NB4 (cell line): Measurements from ENCODE around the gene TPM2.

Experiments used
- MYC ChIP-seq: IDR thresholded peaks from 2 replicates; pipeline ENCODE4 v1.6.1; 2011; ENCODE audit warnings: low read depth, low read length
- POLR2A ChIP-seq: IDR thresholded peaks from 2 replicates; pipeline ENCODE4 v1.6.1; 2011; ENCODE audit warnings: mild to moderate bottlenecking; ENCODE audit not compliant: insufficient read length; ENCODE audit errors: extremely low read depth
- TF ChIP-seq, protein P1 (sequence below): IDR thresholded peaks from one replicate; pipeline ENCODE4 v1.5.1; 2012; ENCODE audit warnings: low read depth, low read length
- TF ChIP-seq, protein P2 (sequence below): IDR thresholded peaks from 2 replicates; pipeline ENCODE4 v1.6.1; 2011; ENCODE audit warnings: low read depth, low read length

DNA sequence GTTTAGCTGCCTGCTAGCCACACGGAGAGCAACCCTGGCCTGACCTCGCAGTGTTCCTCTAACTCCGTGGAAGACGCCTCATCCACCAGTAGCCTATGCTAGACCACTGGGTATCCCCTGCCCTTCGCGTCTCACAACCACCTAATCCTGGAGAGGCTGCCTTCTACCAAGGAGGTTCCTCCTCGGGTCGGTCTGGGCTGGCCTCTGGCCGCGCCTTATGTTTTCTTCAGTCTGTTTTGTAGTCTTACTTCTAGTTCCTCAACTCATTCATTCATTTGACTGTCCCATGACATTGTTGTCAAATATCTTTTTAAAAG is 1.6 kb upstream of the TPM2 start:
- TF ChIP-seq, protein P1, sequence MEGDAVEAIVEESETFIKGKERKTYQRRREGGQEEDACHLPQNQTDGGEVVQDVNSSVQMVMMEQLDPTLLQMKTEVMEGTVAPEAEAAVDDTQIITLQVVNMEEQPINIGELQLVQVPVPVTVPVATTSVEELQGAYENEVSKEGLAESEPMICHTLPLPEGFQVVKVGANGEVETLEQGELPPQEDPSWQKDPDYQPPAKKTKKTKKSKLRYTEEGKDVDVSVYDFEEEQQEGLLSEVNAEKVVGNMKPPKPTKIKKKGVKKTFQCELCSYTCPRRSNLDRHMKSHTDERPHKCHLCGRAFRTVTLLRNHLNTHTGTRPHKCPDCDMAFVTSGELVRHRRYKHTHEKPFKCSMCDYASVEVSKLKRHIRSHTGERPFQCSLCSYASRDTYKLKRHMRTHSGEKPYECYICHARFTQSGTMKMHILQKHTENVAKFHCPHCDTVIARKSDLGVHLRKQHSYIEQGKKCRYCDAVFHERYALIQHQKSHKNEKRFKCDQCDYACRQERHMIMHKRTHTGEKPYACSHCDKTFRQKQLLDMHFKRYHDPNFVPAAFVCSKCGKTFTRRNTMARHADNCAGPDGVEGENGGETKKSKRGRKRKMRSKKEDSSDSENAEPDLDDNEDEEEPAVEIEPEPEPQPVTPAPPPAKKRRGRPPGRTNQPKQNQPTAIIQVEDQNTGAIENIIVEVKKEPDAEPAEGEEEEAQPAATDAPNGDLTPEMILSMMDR, result no peak
- TF ChIP-seq POLR2A (no peak), MYC (no peak)
- TF ChIP-seq, protein P2, sequence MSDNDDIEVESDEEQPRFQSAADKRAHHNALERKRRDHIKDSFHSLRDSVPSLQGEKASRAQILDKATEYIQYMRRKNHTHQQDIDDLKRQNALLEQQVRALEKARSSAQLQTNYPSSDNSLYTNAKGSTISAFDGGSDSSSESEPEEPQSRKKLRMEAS, result no peak
